A172 (cell line): Measurements from ENCODE around the gene MORC2. TPM values are rescaled to one million over a fixed set of nuclear protein-coding genes. Genes with fewer than 3 reads are reported as not detected.

Experiments used
- DNase-seq: peaks from one replicate; pipeline ENCODE4 v3.0.0-alpha.2; 2015; ENCODE audit warnings: low spot score
- total RNA-seq: library from RNA; depleted of rRNA; stranded (reverse); fragments of >200 nt; shearing (Covaris generic); gene quantifications from 2 replicates; pipeline ENCODE4 v1.2.3, GENCODE V29; 2014; rRNA removed

Gene MORC2
- total RNA-seq: 11.8 and 12.1 TPM in 2 replicates

DNA sequence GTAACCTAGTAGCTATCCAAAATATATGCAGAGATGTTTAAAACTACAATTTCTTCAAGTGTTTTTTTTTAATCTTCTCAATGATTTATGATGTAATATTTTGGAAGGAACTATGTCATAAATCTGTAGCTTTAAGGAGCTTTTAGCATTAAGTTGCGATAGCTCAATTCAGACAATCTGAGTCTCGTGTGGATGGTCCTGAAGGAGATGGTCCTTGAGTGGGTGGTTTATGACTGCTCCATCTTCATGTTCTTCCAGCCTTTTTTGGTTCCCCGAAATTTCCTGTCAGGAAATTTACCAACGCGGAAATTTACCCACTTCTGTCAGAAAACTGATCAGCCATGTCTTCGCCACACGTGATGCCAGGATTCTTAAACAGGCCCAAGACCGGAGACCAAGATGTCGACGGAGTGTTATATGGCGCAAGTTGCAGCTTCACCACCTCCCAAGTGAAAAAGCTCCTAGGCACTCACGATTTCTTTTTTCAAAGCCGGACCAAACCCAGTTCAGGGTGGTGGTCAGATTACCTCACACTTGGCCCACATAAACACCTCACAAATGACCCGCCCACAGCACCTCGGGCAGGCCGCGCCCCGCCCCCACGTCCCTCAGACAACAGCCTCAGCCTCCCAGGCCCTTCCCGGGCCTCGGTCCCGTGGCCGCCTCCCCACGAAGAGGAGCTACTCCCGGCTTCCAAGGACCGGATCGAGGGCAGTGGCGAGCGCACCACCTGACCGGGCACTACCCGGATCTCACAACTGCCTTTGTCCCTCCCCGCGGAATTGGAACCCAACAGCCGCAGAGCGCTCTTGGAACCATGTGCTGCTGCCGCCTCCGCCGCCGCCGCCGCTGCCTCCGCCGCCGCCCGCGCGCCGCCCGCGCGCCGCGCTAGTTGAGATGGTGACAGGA is at the start of gene MORC2:
Gene MORC2, minus strand, starts transcription at position 760 of the 909 bp plus-strand sequence. CDS start 885 bp downstream, outside the sequence.
- peak; percentile 27 for DNase-seq

DNA sequence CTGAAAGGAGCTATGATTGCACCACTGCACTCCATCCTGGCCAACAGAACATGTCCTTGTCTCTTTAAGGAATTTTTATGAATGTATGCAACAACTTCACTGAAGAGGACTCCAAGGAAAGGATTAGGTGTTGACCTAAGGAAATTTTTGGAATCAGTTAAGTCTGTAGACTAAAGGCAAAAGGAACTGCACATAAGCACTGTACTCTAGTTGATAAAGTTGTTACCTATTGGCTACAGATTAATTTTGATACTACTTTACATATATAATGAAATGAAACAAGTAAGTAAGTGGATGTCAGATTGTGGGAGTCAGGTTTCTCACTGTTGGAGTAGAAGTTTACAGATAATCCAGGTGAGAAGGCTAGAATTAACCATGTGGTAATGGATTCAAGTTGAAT is 37.0 kb upstream of the MORC2 start:
- no peak for DNase-seq

DNA sequence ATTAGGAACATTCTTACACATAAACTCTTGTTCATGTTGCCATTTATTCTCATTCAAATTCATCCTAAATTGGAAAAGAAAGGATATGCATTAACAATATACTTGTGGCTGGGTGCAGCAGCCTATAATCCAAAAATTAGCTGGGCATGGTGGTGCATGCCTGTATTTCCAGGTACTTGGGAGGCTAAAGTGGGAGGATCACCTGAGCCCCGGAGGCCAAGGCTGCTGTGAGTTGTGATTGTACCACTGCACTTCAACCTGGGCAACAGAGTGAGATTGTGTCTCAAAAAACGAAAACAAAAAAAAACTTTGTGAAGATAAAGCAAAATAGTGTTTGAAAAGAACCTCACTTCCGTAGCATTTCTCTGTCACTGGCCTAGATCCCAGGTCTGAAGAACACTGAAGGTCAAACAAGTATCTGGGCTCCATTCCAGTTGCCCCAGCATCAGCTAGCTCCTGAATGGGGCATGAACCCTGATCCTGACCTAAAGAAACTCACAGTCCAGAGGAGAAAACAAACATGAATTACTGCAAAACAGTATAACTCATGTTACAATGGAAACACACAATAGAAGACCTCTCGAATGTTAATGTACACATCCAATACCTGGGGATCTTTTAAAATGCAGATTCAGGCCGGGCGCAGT is 32.7 kb upstream of the MORC2 start:
- no peak for DNase-seq

DNA sequence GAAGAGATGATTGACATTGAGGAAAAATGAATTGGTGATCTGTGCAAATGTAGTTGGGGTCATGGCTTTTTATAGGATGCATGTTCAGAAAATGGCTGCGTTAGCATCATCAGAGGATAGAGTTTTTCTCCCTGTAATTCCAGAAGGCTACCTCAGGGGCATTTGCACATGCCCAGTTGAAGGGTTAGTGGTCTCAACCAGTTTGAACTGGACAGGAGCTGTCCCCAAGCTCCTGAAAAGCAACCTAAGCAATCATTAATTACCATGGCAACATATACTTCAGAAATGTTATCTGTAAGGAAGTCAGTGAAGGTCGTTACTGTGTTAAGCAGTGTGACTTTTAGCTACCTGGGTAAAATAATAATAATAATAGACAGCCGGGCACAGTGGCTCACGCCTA is 29.8 kb upstream of the MORC2 start:
- no peak for DNase-seq

DNA sequence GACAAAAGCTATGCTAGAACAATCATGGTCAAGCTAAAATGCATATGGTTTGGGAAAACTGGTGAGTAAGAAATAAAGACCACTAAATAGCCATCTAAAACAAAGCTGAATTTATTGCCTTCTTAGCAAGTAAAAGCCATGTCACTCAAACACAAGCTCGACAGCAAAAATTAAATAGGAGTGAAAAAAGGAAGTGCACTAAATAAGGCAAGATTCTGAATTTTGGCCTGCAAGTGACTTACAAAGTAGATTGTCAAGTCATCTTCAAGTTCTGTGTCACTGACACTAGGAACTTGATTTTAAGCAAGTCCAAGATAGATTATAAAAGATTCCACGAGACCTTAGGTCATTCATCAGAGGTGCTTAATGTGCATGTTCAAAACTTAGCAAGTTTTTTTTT is 27.9 kb upstream of the MORC2 start:
- no peak for DNase-seq

DNA sequence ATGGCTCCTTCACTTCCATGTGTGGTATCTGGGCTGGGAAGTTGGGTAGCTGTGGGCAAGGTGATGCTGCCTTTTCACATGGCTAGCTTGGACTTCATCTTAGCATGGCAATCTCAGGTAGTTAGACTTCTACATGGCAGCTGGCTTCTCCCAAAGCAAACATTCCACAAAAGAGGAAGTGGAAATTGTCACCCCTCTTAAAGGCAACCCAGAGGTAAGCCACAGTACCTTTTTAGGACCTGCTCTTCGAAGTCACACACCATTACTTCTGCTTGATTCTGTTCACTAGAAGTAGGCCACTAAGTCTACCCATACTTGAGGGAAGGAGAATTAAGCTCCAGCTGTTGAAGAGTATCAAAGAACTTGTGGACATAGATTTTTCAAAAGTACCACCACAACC is 26.4 kb upstream of the MORC2 start:
- DNase-seq: no peak

DNA sequence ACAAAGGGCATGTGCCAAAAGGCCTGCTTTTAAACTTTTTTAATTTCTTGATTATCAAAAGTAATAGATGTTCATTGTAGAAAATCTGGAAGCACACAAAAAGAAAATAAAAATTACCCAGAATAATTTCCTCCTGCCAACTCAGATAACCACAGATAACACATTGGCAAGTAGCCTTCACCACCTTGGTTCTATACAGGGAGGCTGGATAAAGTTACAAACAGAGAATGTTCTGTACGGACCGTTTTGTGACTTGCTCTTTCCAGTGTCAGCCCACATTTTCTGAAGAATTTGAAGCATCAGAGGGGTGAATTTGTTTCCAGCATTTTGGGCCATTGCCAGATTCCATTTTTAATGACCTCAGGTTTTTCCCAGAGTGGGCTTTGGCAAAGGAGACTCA is 24.0 kb upstream of the MORC2 start:
- no peak for DNase-seq

DNA sequence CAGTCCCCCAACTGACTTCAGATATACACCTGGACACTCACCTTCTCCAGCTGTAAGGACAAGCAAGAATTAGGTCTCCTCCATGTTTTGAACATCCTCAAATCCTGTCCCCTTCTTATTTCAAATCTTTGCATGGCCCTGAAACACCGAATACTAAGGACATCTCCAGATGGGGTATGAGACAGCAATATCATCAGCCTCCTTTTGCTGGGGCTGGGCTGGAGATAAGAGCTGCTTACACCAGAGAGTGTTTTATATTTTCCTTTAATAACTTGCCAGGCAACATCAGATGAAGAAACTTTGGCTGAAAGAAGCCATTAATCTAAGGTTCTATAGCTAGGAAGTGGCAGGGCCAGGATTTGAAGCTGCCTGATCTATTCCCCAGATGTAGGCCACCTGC is 22.1 kb upstream of the MORC2 start:
- DNase-seq: no peak

DNA sequence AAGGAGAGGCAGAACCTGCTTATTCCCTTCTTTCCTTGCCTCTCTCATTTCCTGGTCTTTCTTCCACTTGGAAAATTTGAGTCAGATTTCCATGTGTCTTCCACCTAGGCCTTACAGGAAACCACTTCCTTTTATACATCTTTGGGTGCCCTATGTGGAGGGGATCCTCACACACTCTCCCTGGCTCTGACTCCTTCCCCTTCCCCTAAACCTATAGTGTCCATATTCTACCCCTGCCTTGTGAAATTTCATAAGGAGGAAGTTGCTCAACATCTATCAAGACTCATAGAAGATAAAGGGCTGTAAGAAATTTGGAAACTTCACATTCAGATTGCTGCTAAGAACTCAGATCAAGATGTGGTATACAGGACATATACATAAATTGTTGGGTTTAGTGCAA is 20.9 kb upstream of the MORC2 start:
- DNase-seq: no peak

DNA sequence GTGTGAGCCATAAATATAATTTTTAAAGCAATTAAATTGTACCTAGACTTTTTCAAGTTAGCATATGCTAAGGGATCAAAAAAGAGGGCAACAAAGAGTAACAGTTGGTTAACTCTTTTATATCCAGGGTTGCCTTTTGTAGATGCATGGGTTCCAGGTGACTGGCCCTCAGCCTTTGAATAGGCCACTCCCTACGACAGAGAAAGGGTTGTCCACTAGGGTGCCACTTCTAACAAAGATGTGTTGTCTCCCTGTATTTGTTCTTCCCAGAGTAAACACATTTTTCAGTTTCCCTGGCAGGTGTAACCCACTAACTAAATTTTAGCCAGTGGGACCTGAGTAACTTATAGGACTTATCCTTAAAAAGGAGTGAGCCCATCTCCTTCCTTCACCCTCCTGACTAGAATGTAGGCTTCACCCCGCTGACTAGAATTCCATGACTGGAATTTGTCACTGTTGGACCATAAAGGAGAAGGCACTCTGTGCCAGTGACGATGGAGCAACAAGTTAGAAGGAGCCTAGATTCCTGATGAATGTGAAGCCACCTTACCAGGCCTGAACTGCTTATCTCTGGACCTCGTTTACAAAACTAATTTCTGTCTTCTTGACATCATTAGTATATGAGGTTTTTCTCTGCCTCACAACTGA is 17.1 kb upstream of the MORC2 start:
- no peak for DNase-seq

DNA sequence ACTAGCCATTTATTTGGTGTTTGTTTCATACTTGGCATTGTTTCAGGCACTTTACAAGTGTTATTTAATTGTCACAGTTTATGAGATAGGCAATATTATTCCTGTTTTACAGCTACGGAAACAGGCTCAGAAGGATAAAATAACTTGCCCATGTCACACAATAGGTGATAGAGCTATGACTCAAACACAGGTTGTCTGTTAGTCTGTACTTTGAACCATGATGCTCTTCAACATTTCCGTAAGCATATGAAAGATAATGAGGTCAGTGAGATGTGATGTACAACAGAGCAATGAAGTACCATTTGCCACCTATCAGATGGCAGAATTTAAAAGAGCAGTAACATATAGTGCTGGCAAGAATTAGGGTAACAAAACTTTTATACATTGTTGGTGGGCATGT is 15.7 kb upstream of the MORC2 start:
- DNase-seq: no peak

DNA sequence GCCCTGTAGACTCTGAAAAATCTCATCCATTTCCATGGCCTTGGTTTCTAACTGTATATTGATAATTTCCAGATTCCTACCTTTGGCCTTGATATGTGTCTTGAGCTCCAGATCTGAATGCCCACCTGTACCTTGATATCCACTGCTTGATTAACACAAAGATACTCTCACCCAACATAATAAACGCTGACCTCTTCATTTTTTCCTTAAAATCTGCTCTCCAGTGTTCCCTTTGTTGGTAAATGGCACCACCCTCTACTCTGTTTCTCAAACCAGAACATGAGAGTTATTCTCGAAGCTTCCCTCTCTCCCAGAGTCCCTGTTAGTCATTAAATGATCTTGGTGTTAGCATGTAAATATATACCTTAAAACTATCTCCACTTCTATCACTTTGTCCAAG is 13.9 kb upstream of the MORC2 start:
- DNase-seq: no peak

DNA sequence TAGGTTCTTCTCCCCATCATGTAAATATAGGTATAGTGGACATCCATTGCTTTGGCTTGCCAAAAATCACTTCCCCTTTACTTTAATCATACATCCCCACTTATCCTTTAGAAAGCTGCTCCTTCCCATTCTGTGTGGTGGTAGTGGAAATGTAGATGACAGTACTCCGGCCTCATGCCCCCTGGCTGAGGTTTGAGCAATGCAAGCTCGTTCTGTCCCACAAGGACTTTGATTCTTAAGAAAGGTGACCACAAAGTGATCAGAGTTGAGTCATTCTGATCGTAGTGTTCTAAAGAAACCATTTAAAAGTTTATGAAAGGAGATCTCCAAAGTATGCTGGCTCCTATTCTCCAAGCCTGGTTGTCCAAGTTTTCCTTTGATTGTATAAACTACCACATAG is 11.4 kb upstream of the MORC2 start:
- no peak for DNase-seq

DNA sequence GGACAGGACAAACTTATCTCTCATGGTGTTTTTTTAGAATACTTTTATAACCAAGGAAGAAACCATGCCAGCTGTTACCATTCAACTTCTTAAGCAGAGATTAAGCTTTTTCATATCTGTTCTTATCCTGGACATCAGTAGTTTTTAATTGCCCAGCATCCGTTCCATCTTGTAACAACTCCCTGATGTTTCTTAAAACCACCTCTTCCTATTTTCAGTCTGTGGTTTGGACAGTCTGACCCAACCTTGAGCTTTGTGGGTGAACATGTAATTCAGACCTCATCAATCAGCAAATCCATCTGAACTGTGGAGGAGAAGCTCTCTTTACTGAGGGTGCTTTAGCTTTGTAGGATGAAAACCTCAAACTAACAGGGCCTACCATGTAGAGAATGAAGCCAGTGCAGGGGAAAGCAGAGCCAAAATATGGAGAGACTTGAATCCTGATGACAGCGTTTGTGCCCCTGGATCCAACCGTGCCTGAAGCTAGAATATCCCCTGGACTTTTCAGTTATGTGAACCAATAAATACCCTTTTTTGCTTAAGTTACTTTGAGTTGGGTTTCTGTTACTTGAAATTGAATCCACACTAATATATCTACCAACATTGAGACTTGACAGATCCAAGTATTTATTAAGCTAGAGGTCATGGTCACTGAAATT is 9.9 kb upstream of the MORC2 start:
- DNase-seq: no peak

DNA sequence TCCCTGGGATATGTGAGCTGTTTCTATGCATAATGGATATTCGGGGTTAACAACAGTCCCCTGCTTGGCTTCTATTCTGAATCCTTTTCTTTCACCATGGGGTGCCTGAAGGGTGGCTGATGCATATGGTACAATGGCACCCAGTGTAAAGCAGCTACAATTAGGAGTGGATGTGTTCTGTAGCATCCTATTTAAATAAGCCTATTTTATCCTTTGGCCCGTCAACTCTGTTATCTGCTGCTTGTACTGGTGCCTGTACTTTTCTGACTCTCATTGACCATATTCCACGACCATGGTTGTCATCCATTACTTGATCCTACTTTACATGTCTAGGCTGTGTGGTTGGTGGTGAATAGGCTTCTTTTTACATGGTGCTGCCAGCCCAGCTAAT is 1.8 kb upstream of the MORC2 start:
- no peak for DNase-seq

DNA sequence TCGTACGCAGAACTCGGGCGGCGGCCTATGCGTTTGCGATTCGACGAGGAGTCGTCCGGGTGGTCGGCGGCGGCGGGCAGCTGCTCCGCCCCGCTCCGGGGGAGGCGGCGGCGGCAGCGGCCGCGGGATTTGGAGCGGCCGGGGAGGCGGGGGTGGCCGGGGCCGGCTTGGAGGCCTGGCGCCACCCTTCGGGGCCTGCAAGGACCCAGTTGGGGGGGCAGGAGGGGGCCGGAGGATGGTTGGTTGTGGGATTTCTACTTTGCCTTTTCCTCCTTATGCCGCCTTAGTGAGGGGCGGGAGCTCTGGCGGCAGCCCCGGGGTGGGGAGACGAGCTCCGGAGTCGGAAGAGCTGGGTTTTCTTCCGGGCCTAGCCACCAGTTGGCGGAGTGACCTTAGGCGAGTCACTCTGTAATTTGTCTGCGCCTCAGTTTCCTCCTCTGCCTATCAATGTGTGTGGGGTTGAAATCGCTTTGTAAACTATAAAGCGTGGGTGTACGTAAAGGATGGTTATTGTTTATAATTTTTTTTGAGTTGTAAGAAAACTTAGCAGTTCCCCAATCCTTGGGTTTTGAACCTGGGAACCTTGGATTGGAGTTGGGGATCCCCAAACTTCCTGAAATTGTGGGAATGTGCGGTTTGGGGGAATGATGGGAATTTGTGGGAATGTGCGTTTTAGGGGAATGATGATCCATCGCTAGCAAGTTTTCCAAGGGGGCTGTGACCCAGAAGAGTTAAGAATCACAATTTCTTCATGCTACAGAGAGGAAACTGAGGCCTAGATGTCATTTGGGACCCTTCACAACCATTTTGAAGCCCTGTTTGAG is 1.2 kb upstream of the MORC2 start:
- peak; percentile 10 for DNase-seq

DNA sequence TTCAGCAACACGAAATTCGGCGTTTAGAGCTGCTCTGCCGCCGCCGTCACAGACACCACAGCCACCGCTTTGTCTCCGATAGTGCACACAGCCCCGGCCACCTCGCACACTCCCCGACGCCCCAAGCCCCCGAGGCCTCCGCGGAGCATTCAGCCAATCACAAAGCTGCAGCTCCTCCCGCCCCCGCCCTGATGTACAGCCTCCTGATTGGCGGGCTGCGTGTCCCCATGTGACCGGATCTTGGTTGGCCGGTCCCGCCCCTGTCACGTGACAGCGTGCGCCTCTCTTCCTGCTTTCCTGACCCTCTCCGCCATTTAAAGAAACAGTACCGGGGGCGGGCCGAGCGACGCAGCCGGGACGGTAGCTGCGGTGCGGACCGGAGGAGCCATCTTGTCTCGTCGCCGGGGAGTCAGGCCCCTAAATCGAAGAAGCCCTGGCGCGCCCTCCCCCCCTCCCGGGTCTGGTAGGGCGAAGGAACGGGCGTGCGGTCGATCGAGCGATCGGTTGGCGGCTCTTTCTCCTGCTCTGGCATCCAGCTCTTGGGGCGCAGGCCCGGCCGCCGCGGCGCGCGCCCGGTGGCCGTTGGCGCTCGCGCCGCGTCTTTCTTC is 454 bp upstream of the MORC2 start, which contains the start of gene TUG1:
Gene TUG1, plus strand, starts transcription at position 342 of the 608 bp plus-strand sequence.
- peak; percentile 93 for DNase-seq

DNA sequence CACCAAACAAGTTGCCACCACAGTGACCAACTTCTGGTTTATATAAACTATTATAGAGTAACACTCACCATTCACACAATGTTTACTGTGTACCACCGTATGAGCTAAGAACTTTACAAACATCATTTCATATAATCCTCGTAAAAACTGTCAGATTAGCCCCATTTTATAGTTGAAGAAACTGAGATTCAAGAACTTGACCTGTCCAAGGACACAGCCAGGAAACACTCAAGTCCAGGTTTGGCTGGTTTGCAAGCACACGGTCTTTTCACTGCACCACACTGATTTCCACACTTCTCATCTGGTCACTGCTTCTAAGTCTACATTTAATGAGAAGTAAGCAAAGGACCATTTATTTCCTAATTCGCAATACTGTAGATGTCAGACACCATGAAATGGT is 3.7 kb downstream of the MORC2 start:
- no peak for DNase-seq

DNA sequence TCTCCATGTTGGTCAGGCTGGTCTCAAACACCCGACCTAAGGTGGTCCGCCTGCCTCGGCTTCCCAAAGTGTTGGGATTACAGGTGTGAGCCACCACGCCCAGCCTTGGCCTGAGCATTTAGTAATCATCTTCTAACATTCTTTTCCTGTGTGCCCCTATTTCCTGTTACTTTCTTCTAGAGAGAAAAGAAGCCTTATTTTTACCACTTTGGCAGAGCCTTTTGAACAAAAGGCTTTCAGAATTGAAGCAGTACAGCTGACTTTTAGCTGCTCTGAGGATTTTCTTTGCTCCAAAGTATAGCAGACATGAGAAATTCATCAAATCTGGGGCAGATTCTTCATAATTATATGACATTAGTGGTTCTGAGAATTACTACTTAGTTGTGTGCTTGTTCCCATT is 13.4 kb downstream of the MORC2 start:
- DNase-seq: no peak

DNA sequence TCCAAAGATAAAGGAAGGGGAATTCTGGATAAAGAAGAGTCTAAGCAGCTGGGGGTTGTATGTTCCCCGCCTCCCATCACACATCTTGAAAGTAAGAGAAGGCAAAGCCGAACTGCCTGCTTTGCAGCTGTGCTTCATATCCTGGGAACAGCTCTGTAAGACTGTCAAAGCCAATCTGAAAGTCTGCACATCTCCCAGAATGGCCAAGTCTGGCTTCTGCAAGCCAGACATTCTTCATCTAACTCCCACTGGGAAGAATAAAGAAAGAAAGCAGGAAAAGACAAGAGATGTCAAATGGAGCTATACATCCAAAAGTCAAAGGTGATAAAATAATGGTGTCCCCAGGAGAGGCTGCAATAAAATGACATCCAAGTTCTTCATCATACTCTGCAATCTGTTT is 15.4 kb downstream of the MORC2 start:
- no peak for DNase-seq
